Psoas muscle (tissue), 8 donors: ENCODE data around the gene EPC1. TPM values are rescaled to one million over a fixed set of nuclear protein-coding genes. Genes with fewer than 3 reads are reported as not detected.
"Not testable (repeated sequence)": the region's sequence is repeated elsewhere in the genome, so short reads cannot be mapped to it uniquely, and the experiment has no call there.

ENCODE experiments used
- ATAC-seq, 4 donors: fragments of 200-7000 bp; cut with Tn5 transposase; one replicate each; pipeline ENCODE4 v1.9.1; 2020; ENCODE audit warnings: moderate library complexity in 3 of 4, mild to moderate bottlenecking in 2 of 4
- DNase-seq, 2 donors: peaks; one replicate each; pipeline ENCODE4 v3.0.0-alpha.2; 2020
- H3K27ac ChIP-seq: fragments of 200-600 bp; one replicate; pipeline ENCODE4 v1.8.0; 2022
- H3K27me3 ChIP-seq, 3 donors: fragments of 200-600 bp in 1 of 3; one replicate each; pipeline versions ENCODE4 v1.6.1 to v1.8.0; 2013 to 2022; ENCODE audit warnings: low read length in 2 of 3, mild to moderate bottlenecking in 2 of 3, moderate library complexity in 1 of 3; ENCODE audit not compliant: insufficient read depth in 3 of 3
- H3K36me3 ChIP-seq, 2 donors: fragments of 200-600 bp in 1 of 2; one replicate each; pipeline versions ENCODE4 v1.6.1 to v1.8.0; 2013 to 2022; ENCODE audit warnings: low read depth in 1 of 2, mild to moderate bottlenecking in 1 of 2, moderate library complexity in 1 of 2; ENCODE audit not compliant: insufficient read depth in 1 of 2
- H3K4me1 ChIP-seq: fragments of 200-600 bp; one replicate; pipeline ENCODE4 v1.8.0; 2022
- H3K4me3 ChIP-seq: fragments of 200-600 bp; one replicate; pipeline ENCODE4 v1.8.0; 2022; ENCODE audit warnings: mild to moderate bottlenecking
- H3K9me3 ChIP-seq: fragments of 200-600 bp; one replicate; pipeline ENCODE4 v1.8.0; 2022
- CTCF ChIP-seq: fragments of 200-600 bp; IDR thresholded peaks from one replicate; pipeline ENCODE4 v1.8.0; 2022; ENCODE audit warnings: antibody characterized with exemption
- WGBS, 3 donors: extraction: QIAGEN DNeasy Blood & Tissue Kit; methylation state at CpG; one replicate each; pipeline versions ENCODE4 v1.1.6 to v1.1.7; 2013; 5-methylcytosine and 5-hydroxymethylcytosine counted together
- intact Hi-C, 2 donors: fragments of 100-400 bp; cut with DNase I; formaldehyde crosslinking; loops; one replicate each; pipeline versions ENCODE4 v1.11.0 to v1.14.2; 2022
- polyA plus RNA-seq, 3 donors: library from polyadenylated mRNA; stranded (reverse); fragments of 200-250 nt; gene quantifications; one replicate each; pipeline ENCODE4 v1.2.3, GENCODE V29; 2013
- total RNA-seq, 4 donors: library from RNA; stranded (reverse); fragmentation: NEBNext Ultra II Directional in 2 of 4; extraction: Animal tissue kit (Norgen Biotek cat#: 25700) in 2 of 4; gene quantifications; one replicate each; pipeline versions ENCODE4 v1.2.1 to v1.2.4, GENCODE V29; 2021 to 2023
- donor health status: healthy with polysubstance abuse.
- donor health status: DM: no; HTN: no; CAD: no; lungs with moderate emphysema.
- donor health status: Bipolar disorder and iron deficiency.
- donor health status: healthy.
- donor health status: DM: yes; HTN: yes; CAD: no.
- donor health status: DM: no; HTN: no; CAD: no.
- donor health status: DM: no; HTN: no; CAD: no.
- donor health status: DM: yes; HTN: yes; CAD: no.

EPC1 gene
- total and polyA plus RNA-seq, 7 donors, result 19.5 to 37.1 (median 23.4) TPM

GRCh38 chr10:32239769-32240168 lies 107.2 kb downstream of the EPC1 start:
- Histone ChIP-seq H3K9me3 (no peaks in the 10 kb centered on the region), H3K4me3 (no peak overlapping the region), H3K4me1 (no peaks in the 10 kb centered on the region), H3K27ac (no peak overlapping the region), H3K36me3 (no peaks in the 10 kb centered on the region), H3K27me3 (no peaks in the 10 kb centered on the region)
- ATAC-seq (no peak), DNase-seq (no peak)
- intact Hi-C loops, result no loop called here
- TF ChIP-seq CTCF, result no peak

GRCh38 chr10:32237644-32238345 lies 109.2 kb downstream of the EPC1 start:
- ATAC-seq, result no peak
- Histone ChIP-seq H3K9me3 (no peaks in the 10 kb centered on the region), H3K27ac (no peak overlapping the region), H3K4me3 (no peak overlapping the region), H3K36me3 (no peaks in the 10 kb centered on the region), H3K27me3 (no peaks in the 10 kb centered on the region), H3K4me1 (no peaks in the 10 kb centered on the region)
- 85 to 94% (median 87%) methylated on average over 3 of the region's 3 CpGs for WGBS, 3 donors
- intact Hi-C loops, result no loop called here
- no peak for DNase-seq
- no peak for TF ChIP-seq CTCF

GRCh38 chr10:32234471-32234870 lies 112.5 kb downstream of the EPC1 start:
- H3K27ac ChIP-seq, result no peak overlapping the region
- intact Hi-C loops, result no loop called here
- no peak overlapping the region for H3K4me3 ChIP-seq
- DNase-seq (no peak), ATAC-seq (no peak)
- H3K9me3 ChIP-seq, result no peaks in the 10 kb centered on the region
- H3K36me3 ChIP-seq, result no peaks in the 10 kb centered on the region
- no peaks in the 10 kb centered on the region for H3K27me3 ChIP-seq
- 65 to 71% (median 70%) methylated on average over 1 of the region's 1 CpG for WGBS, 3 donors
- no peak for TF ChIP-seq CTCF
- H3K4me1 ChIP-seq, result no peaks in the 10 kb centered on the region

- H3K27me3 ChIP-seq, H3K4me1 ChIP-seq, H3K4me3 ChIP-seq, intact Hi-C loops, H3K36me3 ChIP-seq, ATAC-seq, DNase-seq, H3K9me3 ChIP-seq, H3K27ac ChIP-seq: not testable (repeated sequence)
- WGBS, 3 donors, result 96 to 97% (median 96%) methylated on average over 31 to 34 of the region's 36 CpGs
These were observed 113.6 kb downstream of the EPC1 start for GRCh38 chr10:32233375-32233774.

- intact Hi-C loops, result no loop called here
- Histone ChIP-seq H3K27ac (no peak overlapping the region), H3K36me3 (no peaks in the 10 kb centered on the region), H3K9me3 (no peaks in the 10 kb centered on the region), H3K4me3 (no peak overlapping the region), H3K4me1 (no peaks in the 10 kb centered on the region), H3K27me3 (no peaks in the 10 kb centered on the region)
- TF ChIP-seq CTCF, result no peak
- DNase-seq (no peak), ATAC-seq (no peak)
- 20 to 46% (median 39%) methylated on average over 1 of the region's 1 CpG for WGBS, 3 donors
These were observed 114.6 kb downstream of the EPC1 start for GRCh38 chr10:32232378-32232777.

DNA sequence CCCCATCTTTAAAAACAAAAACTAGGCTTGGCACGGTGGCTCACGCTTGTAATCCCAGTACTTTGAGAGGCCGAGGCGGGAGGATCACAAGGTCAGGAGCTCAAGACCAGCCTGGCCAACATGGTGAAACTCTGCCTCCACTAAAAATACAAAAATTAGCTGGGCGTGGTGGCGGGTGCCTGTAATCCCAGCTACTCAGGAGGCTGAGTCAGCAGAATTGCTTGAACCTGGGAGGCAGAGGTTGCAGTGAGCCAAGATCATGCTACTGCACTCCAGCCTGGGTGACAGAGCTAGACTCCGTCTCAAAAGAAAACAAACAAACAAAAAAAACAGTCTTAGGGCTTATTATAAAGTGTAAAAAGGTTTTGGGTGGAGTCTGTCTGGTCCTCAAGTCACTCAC lies 117.2 kb downstream of the EPC1 start:
- H3K27me3 ChIP-seq, intact Hi-C loops, H3K4me1 ChIP-seq, H3K4me3 ChIP-seq, H3K36me3 ChIP-seq, H3K27ac ChIP-seq, H3K9me3 ChIP-seq, ATAC-seq, DNase-seq: not testable (repeated sequence)
- WGBS, 3 donors, result 93 to 95% (median 95%) methylated on average over 7 of the region's 7 CpGs
